GM21825 (cell line): Measurements from ENCODE around the gene MBIP.

ENCODE experiments used
- ATAC-seq: cut with Tn5 transposase; IDR thresholded peaks from one replicate; pipeline ENCODE4 v1.9.1; 2021; ENCODE audit warnings: mild to moderate bottlenecking, moderate library complexity; ENCODE audit not compliant: unreplicated experiment

The MBIP gene

GRCh38 chr14:36313898-36314297, 6.5 kb downstream of the MBIP start:
- no peak for ATAC-seq

GRCh38 chr14:36313206-36313605, 7.2 kb downstream of the MBIP start:
- ATAC-seq = no peak

- ATAC-seq = no peak
Observed at GRCh38 chr14:36306836-36307235, 13.6 kb downstream of the MBIP start.

- ATAC-seq = no peak
Observed at GRCh38 chr14:36304895-36305294, 15.5 kb downstream of the MBIP start.

DNA sequence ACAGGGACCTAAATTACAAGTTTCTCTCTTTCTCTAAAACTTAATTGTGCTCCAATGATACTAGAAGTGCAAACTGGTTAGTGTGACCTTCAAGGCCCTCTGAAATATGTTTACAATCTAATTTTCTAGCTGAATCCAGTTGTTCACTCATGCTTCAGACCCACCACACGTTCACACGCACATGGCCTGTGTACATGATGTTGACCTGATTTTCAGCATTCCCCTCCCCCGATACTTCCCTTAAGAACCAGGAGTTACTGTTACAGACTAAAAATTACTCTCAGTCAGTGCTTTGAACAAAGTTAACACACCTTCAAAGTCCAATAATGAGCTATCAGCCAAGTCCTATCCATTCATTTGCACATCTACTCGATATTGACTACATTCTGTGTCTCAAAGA, 16.5 kb downstream of the MBIP start:
- ATAC-seq = no peak

DNA sequence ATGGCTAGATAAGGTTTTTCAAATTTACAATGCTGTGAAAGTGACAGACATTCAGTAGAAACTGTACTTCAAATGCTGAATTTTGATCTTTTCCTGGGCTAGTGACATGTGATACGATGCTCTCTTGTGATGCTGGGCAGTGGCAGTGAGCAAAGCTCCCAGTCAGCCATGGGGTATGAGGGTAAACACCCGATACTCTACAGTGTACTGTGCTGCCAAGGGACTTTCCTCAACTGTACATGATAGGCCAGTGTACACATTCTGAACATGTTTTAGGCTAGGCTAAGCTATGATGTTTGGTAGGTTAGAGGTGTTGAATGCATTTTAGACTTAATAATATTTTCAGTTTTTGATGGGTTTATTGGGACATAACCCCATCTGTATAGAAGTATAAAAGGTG, 17.6 kb downstream of the MBIP start:
- no peak for ATAC-seq

- ATAC-seq = no peak
Observed at GRCh38 chr14:36301159-36301558, 19.3 kb downstream of the MBIP start.

- ATAC-seq = no peak
Observed at GRCh38 chr14:36300337-36300736, 20.1 kb downstream of the MBIP start.

GRCh38 chr14:36295642-36296627, 24.5 kb downstream of the MBIP start:
- ATAC-seq = no peak

- no peak for ATAC-seq
Observed at GRCh38 chr14:36294543-36294942, 25.9 kb downstream of the MBIP start.

DNA sequence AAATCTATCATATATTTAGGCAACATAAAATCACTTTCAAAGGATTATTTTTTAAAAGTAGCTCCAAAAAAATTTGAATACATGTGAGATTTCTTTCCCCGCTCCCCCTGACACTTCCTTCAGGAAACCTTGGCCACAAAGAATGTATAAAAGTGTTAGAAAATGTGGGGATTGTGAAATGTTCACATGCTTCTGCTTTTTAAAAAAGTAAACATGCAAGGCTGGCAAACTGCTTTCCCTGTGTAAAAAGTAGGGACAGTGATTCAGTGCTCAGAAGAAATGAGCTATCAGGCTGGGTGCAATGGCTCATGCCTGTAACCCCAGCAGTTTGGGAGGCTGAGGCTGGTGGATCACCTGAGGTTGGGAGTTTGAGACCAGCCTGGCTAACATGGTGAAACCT, 26.6 kb downstream of the MBIP start:
- no peak for ATAC-seq

DNA sequence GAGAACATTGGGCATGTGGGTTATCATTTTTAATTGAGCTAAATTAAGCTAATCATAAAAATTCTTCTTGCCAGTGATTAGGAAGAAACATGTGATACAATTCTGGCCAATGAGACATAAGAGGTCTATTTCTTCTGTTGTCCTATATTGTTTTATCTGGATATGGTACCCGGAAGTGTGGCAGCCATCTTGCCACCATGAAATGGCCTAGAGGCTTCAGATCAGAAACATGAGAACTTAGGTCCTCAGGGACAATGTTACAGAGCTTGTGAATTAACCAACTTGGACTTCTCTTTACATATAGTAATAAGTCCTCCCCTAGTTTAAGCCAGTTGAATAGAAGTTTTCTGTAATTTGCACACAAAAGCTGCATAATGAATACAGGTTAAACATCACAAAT, 30.5 kb downstream of the MBIP start:
- ATAC-seq = no peak

GRCh38 chr14:36288496-36288895, 31.9 kb downstream of the MBIP start:
- no peak for ATAC-seq

DNA sequence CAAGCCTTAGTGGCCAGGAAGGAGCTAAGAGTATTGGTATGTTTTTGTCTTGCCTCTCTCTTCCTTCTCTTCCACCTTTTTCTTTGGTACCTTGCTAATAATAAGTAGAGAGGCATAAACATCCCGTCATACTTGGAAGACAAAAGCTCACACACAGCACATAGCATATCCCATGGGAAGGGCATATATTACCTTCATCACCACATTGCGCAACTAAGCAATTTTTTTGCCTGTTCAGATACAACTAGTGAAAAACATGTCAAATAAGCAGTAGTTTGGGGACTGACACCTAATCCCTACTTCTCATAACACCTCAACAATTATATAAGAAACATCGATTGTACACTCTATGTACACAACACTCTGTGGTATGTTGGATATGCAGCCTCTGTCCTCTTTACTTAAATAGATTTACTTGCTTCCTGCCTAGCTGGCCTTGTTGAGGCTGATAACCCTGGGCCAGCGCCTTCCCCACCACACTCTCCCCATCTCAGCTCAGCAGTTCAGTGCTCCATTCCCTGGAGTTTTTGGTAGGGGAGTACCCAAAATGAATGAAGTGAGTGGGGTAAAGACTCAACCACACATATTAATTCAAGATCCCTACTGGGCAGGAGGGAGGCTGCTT, 35.4 kb downstream of the MBIP start:
- no peak for ATAC-seq

- ATAC-seq = no peak
Observed at GRCh38 chr14:36281309-36281708, 39.1 kb downstream of the MBIP start.

GRCh38 chr14:36279306-36280190, 40.9 kb downstream of the MBIP start:
- ATAC-seq = no peak

GRCh38 chr14:36275741-36276140, 44.7 kb downstream of the MBIP start:
- no peak for ATAC-seq

DNA sequence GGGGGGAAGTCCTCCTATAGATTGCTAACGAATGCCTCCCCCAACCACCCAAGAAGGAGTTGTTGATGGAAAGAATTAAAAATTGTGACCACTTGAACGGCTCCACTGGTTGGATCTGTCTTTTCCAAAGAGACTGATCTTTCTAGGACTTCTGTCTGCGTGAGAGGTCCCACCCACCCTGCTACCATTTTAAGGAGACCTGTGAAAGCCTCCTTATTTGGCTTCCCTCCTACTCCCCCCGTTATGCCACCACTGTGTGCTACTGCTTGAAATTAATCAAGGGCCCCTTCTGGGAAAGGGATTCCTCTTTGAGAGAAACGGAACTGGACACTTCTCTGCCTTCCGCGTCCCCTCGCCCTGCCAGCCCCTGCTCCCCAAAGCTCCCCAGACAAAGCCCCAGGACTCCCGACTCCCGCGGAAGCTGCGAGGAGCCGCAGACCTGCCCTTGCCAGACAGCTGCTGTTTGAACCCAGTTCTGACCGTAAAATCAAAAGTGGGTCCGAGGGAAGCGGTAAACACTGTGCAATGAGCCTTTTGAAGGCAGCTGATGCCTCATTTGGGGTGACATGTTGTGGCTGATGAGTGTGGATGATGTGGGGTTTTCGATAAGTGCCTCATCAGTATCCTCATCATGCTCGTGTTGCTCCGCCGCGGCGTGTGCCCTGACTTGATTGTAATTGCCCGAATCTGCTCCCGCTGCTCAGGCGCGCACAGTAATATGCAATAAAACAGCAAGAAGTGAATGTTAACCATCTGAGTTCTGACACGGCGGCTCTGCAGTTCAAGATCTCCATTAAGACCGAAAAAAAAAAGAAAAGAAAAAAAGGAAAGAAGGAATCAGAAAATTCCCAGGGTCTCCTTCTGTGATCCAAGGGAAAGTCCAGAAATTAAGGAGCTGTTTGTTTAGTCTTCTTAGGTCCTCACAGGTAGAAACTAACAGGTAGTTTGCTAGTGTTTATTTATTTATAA, 48.2 kb downstream of the MBIP start:
- ATAC-seq = no peak

DNA sequence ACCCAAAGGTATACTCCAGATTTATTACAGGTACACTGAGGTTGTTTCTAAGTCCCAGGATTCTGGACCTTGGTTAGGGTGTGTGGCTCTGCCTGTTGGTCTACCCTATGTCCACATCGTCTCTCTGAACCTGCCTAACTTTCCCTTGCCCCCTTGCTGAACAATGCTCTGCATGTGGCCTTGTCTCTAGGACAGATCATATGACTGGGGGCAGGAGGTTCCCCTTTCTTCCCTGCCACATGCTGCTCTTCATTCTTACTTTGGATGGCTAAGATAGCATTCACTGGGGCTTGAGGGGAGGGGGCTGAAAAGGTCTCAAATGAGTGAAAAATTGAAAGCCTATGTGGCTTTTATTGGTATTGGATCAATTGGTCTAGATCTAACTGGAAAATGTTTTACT, 49.2 kb downstream of the MBIP start:
- ATAC-seq = no peak

DNA sequence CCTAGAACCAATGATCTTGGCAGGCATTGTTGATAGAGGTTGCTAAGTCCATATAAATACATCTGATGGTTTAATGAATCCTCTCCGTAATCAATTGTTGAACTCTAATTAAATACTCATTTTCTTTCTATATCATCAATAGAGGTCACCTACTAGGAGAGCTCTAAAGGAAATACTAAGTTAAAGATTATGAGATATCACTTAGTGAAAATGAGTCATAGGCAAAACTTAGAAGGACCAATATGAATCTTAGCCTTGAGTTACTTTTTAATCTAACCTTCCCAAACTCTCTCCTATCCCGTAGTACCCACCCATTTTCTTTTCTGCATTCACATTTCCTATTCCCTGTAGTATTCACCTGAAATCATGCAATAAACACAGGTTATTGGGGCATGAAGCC, 50.2 kb downstream of the MBIP start:
- ATAC-seq = no peak
